GM23248 (cell line): ENCODE results near the gene PAM. TPM values are rescaled to one million over a fixed set of nuclear protein-coding genes. Genes with fewer than 3 reads are reported as not detected.

ENCODE experiments used
- DNase-seq: peaks from one replicate; pipeline ENCODE4 v3.0.0-alpha.2; 2015
- H2AFZ ChIP-seq: fragments of 200-600 bp; sonication (generic); 2 replicates; pipeline ENCODE4 v1.6.1; 2016; ENCODE audit warnings: antibody characterized with exemption
- H3F3A ChIP-seq: fragments of 200-600 bp; sonication (generic); 2 replicates; pipeline ENCODE4 v1.6.1; 2016; ENCODE audit warnings: mild to moderate bottlenecking, antibody characterized with exemption, mixed run types; ENCODE audit not compliant: insufficient read depth
- H3K27ac ChIP-seq: fragments of 200-600 bp; sonication (generic); 2 replicates; pipeline ENCODE4 v1.5.1; 2016; ENCODE audit warnings: mild to moderate bottlenecking
- H3K27me3 ChIP-seq: fragments of 200-600 bp; sonication (generic); replicated peaks from 2 replicates; pipeline ENCODE4 v1.6.1; 2016; ENCODE audit warnings: mild to moderate bottlenecking; ENCODE audit not compliant: insufficient read depth
- H3K36me3 ChIP-seq: fragments of 200-600 bp; sonication (generic); 2 replicates; pipeline ENCODE4 v1.6.1; 2016; ENCODE audit warnings: low read depth, mild to moderate bottlenecking
- H3K4me1 ChIP-seq: fragments of 200-600 bp; sonication (generic); 2 replicates; pipeline ENCODE4 v1.6.1; 2016; ENCODE audit warnings: mild to moderate bottlenecking; ENCODE audit not compliant: insufficient read depth
- H3K4me2 ChIP-seq: fragments of 200-600 bp; sonication (generic); one replicate; pipeline ENCODE4 v1.6.1; 2016; ENCODE audit warnings: mild to moderate bottlenecking; ENCODE audit not compliant: unreplicated experiment
- H3K4me3 ChIP-seq: fragments of 200-600 bp; sonication (generic); 2 replicates; pipeline ENCODE4 v1.5.1; 2016; ENCODE audit warnings: mild to moderate bottlenecking
- H3K79me2 ChIP-seq: fragments of 200-600 bp; sonication (generic); 2 replicates; pipeline ENCODE4 v1.6.1; 2016; ENCODE audit warnings: mild to moderate bottlenecking; ENCODE audit not compliant: insufficient read depth
- H3K9ac ChIP-seq: fragments of 200-600 bp; sonication (generic); 2 replicates; pipeline ENCODE4 v1.6.1; 2016; ENCODE audit warnings: mild to moderate bottlenecking
- H3K9me2 ChIP-seq: fragments of 200-600 bp; sonication (generic); 2 replicates; pipeline ENCODE4 v1.6.1; 2016; ENCODE audit warnings: mixed run types, mild to moderate bottlenecking, moderate library complexity; ENCODE audit not compliant: insufficient read depth
- H3K9me3 ChIP-seq: fragments of 200-600 bp; sonication (generic); one replicate; pipeline ENCODE4 v1.6.1; 2017; ENCODE audit warnings: low read depth
- H4K20me1 ChIP-seq: fragments of 200-600 bp; sonication (generic); 2 replicates; pipeline ENCODE4 v1.6.0; 2016; ENCODE audit not compliant: insufficient read depth
- EZH2 ChIP-seq: fragments of 200-600 bp; sonication (generic); IDR thresholded peaks from 2 replicates; pipeline ENCODE4 v1.6.1; 2018; ENCODE audit warnings: antibody characterized with exemption, mild to moderate bottlenecking; ENCODE audit not compliant: insufficient read depth, poor library complexity, severe bottlenecking
- EZH2phosphoT487 ChIP-seq: fragments of 200-600 bp; sonication (generic); IDR thresholded peaks from 2 replicates; pipeline ENCODE4 v1.6.1; 2018; ENCODE audit warnings: antibody characterized with exemption, moderate library complexity, mild to moderate bottlenecking, low read depth; ENCODE audit not compliant: insufficient read depth
- WGBS, 2 experiments: methylation state at CpG; one replicate each; pipeline ENCODE4 v1.1.6; 2015 to 2017; ENCODE audit warnings: low lambda C conversion rate in 2 of 2, low coverage in 1 of 2; ENCODE audit errors: missing lambda C conversion rate in 2 of 2; 5-methylcytosine and 5-hydroxymethylcytosine counted together
- in situ Hi-C: fragments of 300-500 bp; cut with MboI; formaldehyde crosslinking; loops from 2 replicates; pipeline ENCODE4 v1.15.0; 2020
- polyA plus RNA-seq: library from polyadenylated mRNA; unstranded; fragments of >200 nt; fragmentation: Nextera tagmentation; extraction: Ambion mirVana; gene quantifications from 2 replicates; pipeline ENCODE4 v1.2.1, GENCODE V29; 2016
- total RNA-seq: library from RNA; depleted of rRNA; stranded (reverse); fragments of >200 nt; shearing (Covaris generic); gene quantifications from 2 replicates; pipeline ENCODE4 v1.2.3, GENCODE V29; 2014

Gene PAM
- total and polyA plus RNA-seq, 2 experiments from 2014 or later: 429 to 499 TPM

DNA sequence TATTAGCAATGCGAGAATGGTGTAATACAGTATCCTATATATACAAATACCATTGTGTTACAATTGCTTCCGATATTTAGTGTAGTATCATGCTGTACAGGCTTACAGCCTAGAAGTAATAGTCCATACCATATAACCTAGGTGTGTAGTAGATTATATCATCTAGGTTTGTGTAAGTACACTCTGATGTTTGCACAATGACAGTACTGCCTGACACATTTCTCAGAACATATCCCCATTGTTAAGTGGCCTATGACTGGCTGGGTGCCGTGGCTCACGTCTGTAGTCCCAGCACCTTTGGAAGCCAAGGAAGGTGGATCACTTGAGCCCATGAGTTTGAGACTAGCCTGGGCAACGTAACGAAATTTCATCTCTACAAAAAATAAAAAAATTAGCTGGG, 124.6 kb downstream of the PAM start:
- Histone ChIP-seq H3K36me3 (peaks cover 10% of the 10 kb centered on the region; the same call in 1 of the 2 replicates), H3F3A (no peaks in the 10 kb centered on the region), H3K4me2 (no peak overlapping the region), H4K20me1 (no peaks in the 10 kb centered on the region), H3K9ac (no peak overlapping the region), H3K27me3 (no peaks in the 10 kb centered on the region), H2AFZ (no peak overlapping the region), H3K4me3 (no peak overlapping the region), H3K27ac (no peak overlapping the region), H3K79me2 (peaks cover 62% of the 10 kb centered on the region), H3K9me3 (no peaks in the 10 kb centered on the region), H3K9me2 (no peaks in the 10 kb centered on the region), H3K4me1 (peaks cover 7% of the 10 kb centered on the region; the same call in 1 of the 2 replicates)
- TF ChIP-seq EZH2 (no peak), EZH2phosphoT487 (no peak)
- DNase-seq: no peak
- WGBS, 2 experiments: 94 to 98% methylated on average over 6 of the region's 6 CpGs
- in situ Hi-C loops: no loop called here

DNA sequence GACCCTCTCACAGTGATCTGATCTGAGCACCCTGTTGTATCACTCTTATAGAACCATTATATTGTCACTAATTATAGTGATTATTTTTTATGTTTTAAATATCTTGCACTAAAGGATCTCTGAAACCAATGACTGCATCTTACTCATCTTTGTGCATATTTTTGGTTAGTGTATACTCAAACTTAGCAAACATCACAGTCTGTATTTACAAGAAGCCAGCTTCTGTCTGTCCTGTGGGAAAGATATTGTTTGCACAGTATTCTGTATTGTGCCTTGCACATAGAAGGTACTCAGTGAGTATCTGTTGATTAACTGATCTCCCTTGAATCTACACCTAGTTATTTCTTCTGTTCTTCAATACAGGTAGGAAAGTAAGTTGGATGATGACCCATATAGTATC, 131.5 kb downstream of the PAM start:
- H3K4me2 ChIP-seq: no peak overlapping the region
- no peaks in the 10 kb centered on the region for H3K9me2 ChIP-seq
- H3F3A ChIP-seq: no peaks in the 10 kb centered on the region
- no peak overlapping the region for H2AFZ ChIP-seq
- peak; percentile 43 for DNase-seq
- no peak overlapping the region for H3K27ac ChIP-seq
- TF ChIP-seq EZH2 (no peak), EZH2phosphoT487 (no peak)
- no peaks in the 10 kb centered on the region for H3K27me3 ChIP-seq
- H3K36me3 ChIP-seq: no peaks in the 10 kb centered on the region
- no peaks in the 10 kb centered on the region for H3K9me3 ChIP-seq
- no peaks in the 10 kb centered on the region for H4K20me1 ChIP-seq
- no peak overlapping the region for H3K9ac ChIP-seq
- in situ Hi-C loops: no loop called here
- H3K4me3 ChIP-seq: no peak overlapping the region
- peaks cover 27% of the 10 kb centered on the region; the same call in 1 of the 2 replicates for H3K4me1 ChIP-seq
- H3K79me2 ChIP-seq: peaks cover 88% of the 10 kb centered on the region

DNA sequence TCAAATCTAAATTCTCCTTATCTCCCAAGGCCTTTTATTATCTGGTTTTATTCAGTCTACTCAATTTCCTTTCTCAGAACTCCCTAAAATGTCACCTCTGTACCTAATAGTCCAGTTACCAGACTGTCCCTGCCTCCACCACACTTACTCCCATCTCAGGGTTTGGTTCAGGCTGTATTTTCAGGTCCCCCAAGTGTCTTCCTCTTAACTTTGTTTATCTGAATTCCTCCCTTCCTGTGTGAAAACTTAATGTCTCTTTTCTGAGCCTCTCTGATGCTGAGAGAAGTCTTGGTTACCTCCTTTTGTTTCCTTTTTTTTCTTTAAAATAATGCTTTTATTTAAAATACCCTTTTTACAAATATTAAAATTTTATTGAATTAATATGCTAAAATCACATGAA, 133.4 kb downstream of the PAM start:
- Histone ChIP-seq H3K9me3 (no peaks in the 10 kb centered on the region), H3F3A (no peaks in the 10 kb centered on the region), H3K27ac (no peak overlapping the region), H3K79me2 (peaks cover 91% of the 10 kb centered on the region), H3K36me3 (0 out of 2 replicates have a peak, but pooled peaks cover 4% of the 10 kb centered on the region), H3K9me2 (no peaks in the 10 kb centered on the region), H3K4me3 (no peak overlapping the region), H3K4me2 (no peak overlapping the region), H3K9ac (no peak overlapping the region), H2AFZ (no peak overlapping the region), H3K4me1 (peaks cover 27% of the 10 kb centered on the region; the same call in 1 of the 2 replicates), H3K27me3 (no peaks in the 10 kb centered on the region), H4K20me1 (0 out of 2 replicates have a peak, but pooled peaks cover 3% of the 10 kb centered on the region)
- in situ Hi-C loops: no loop called here
- TF ChIP-seq EZH2phosphoT487 (no peak), EZH2 (no peak)
- DNase-seq: no peak

DNA sequence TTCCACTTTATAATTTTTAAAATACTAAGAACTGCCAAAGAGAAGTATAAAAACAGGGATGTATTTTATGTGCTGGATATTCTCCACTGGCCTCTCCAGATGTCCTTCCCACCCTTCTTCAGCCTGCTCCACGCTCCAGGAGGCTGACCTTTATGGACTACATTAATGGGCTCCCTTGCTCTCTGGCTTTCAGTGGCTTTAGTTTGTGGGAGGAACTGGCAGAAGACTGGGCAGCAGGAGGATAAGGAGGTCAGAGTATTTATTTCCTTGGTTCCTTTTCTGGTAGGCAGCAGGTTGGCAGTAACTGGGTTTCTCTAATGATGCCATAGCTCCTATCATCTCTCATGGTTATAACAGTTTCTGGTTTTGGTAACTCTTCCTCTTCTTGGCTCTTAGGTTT, 133.9 kb downstream of the PAM start:
- H3K36me3 ChIP-seq: 0 out of 2 replicates have a peak, but pooled peaks cover 4% of the 10 kb centered on the region
- 63 to 78% methylated on average over 1 of the region's 1 CpG for WGBS, 2 experiments
- H3K9ac ChIP-seq: no peak overlapping the region
- no peak overlapping the region for H3K4me2 ChIP-seq
- no peaks in the 10 kb centered on the region for H3K27me3 ChIP-seq
- no peaks in the 10 kb centered on the region for H3F3A ChIP-seq
- H3K9me3 ChIP-seq: no peaks in the 10 kb centered on the region
- peaks cover 91% of the 10 kb centered on the region for H3K79me2 ChIP-seq
- no peak overlapping the region for H3K27ac ChIP-seq
- peaks cover 27% of the 10 kb centered on the region; the same call in 1 of the 2 replicates for H3K4me1 ChIP-seq
- no peak overlapping the region for H3K4me3 ChIP-seq
- 0 out of 2 replicates have a peak, but pooled peaks cover 4% of the 10 kb centered on the region for H4K20me1 ChIP-seq
- H2AFZ ChIP-seq: no peak overlapping the region
- TF ChIP-seq EZH2 (no peak), EZH2phosphoT487 (no peak)
- in situ Hi-C loops: no loop called here
- DNase-seq: no peak
- 0 out of 2 replicates have a peak, but pooled peaks cover 2% of the 10 kb centered on the region for H3K9me2 ChIP-seq

- H3F3A ChIP-seq: no peaks in the 10 kb centered on the region
- no peak for DNase-seq
- no peak overlapping the region for H3K27ac ChIP-seq
- no peak overlapping the region for H3K4me3 ChIP-seq
- WGBS, 2 experiments: 97 to 98% methylated on average over 3 of the region's 3 CpGs
- TF ChIP-seq EZH2phosphoT487 (no peak), EZH2 (no peak)
- H3K79me2 ChIP-seq: peaks cover 93% of the 10 kb centered on the region
- 0 out of 2 replicates have a peak, but pooled peaks cover 4% of the 10 kb centered on the region for H3K36me3 ChIP-seq
- in situ Hi-C loops: no loop called here
- H3K9ac ChIP-seq: no peak overlapping the region
- H3K9me2 ChIP-seq: peaks cover 2% of the 10 kb centered on the region; the same call in 1 of the 2 replicates
- H3K9me3 ChIP-seq: no peaks in the 10 kb centered on the region
- peaks cover 16% of the 10 kb centered on the region; the same call in 1 of the 2 replicates for H3K4me1 ChIP-seq
- H3K27me3 ChIP-seq: no peaks in the 10 kb centered on the region
- H4K20me1 ChIP-seq: 0 out of 2 replicates have a peak, but pooled peaks cover 8% of the 10 kb centered on the region
- H3K4me2 ChIP-seq: no peak overlapping the region
- H2AFZ ChIP-seq: no peak overlapping the region
Measured at GRCh38 chr5:102890133-102890532, 135.0 kb downstream of the PAM start.
